ENCODE data around the gene WWC1.

- no peak for TF ChIP-seq GATA2 (IDR thresholded peaks at IDR 0.05; ENCODE audit: low read depth, low read length)
- no peak for TF ChIP-seq GATA3 (IDR thresholded peaks at IDR 0.05; ENCODE audit: low read depth, low read length)
Observed at GRCh38 chr5:168298949-168299348, 7.5 kb downstream of the WWC1 start.

All from SH-SY5Y (cell line).